ENCODE data around the gene NFKBIL1.

GRCh38 chr6:31597006-31597405, 49.6 kb downstream of the NFKBIL1 start:
- TF ChIP-seq POLR2A (IDR thresholded peaks at IDR 0.05), result no peak
- TF ChIP-seq CTCF (IDR thresholded peaks at IDR 0.05), result peak in 2 of 3 experiments; percentile 23 to 36

Data from testis (tissue), 2 donors.